C4-2B (cell line): ENCODE data around the gene FOXP1.

Experiments used
- ZFX ChIP-seq: fragments of 450-650 bp; IDR thresholded peaks from 2 replicates; pipeline ENCODE4 v1.6.1; 2017
- TF ChIP-seq, protein P1 (sequence below): fragments of 450-650 bp; conservative IDR thresholded peaks from 2 replicates; pipeline ENCODE4 v1.5.1; 2017; ENCODE audit warnings: mild to moderate bottlenecking

DNA sequence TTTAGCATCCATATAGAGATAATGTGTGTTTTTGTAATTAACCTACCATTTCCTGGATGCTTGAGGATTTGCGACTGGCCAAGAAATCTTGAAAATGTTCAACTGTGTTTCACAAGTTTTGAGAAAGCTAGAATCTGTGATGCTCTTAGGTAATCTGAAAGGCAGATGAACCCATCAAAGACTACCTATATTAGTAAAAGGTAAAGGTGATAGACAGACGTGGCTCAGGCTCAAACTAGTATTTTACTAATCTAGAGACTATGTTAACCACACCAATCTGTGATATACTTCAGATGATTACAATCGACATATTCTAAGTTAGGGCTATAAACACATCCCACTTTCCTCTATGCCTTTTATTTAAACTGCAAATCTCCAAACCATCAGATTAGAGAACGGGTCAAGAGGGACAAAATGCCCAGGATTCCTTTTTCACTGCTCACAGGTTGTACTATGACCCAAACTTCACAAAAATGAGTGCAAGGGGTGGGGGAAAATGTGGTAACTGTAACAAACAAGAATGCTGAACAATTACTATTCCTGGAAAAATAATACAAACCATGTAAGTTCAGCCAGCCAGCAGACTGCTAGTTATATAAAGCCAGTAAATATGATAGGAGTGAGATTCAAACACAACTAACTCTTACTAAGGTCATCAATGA is 295.1 kb downstream of the FOXP1 start:
- TF ChIP-seq, protein P1, sequence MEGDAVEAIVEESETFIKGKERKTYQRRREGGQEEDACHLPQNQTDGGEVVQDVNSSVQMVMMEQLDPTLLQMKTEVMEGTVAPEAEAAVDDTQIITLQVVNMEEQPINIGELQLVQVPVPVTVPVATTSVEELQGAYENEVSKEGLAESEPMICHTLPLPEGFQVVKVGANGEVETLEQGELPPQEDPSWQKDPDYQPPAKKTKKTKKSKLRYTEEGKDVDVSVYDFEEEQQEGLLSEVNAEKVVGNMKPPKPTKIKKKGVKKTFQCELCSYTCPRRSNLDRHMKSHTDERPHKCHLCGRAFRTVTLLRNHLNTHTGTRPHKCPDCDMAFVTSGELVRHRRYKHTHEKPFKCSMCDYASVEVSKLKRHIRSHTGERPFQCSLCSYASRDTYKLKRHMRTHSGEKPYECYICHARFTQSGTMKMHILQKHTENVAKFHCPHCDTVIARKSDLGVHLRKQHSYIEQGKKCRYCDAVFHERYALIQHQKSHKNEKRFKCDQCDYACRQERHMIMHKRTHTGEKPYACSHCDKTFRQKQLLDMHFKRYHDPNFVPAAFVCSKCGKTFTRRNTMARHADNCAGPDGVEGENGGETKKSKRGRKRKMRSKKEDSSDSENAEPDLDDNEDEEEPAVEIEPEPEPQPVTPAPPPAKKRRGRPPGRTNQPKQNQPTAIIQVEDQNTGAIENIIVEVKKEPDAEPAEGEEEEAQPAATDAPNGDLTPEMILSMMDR, result no peak
- TF ChIP-seq ZFX, result no peak
